Mucosa of rectum (tissue), 2 donors: ENCODE measurements around the gene CCDC92B.

Source experiments
- H3K27ac ChIP-seq, 2 donors: one replicate each; pipeline ENCODE4 v1.7.0; 2013; ENCODE audit warnings: inconsistent platforms in 2 of 2, low read depth in 2 of 2, low read length in 2 of 2
- H3K27me3 ChIP-seq, 2 donors: one replicate each; pipeline ENCODE4 v1.7.0; 2013; ENCODE audit warnings: low read length in 2 of 2; ENCODE audit not compliant: control insufficient read depth in 2 of 2, insufficient read depth in 2 of 2
- H3K36me3 ChIP-seq, 2 donors: one replicate each; pipeline ENCODE4 v1.7.0; 2013; ENCODE audit warnings: low read length in 2 of 2; ENCODE audit not compliant: control insufficient read depth in 2 of 2, insufficient read depth in 2 of 2
- H3K4me1 ChIP-seq, 2 donors: one replicate each; pipeline ENCODE4 v1.7.0; 2013; ENCODE audit warnings: low read length in 2 of 2, mild to moderate bottlenecking in 1 of 2; ENCODE audit not compliant: control insufficient read depth in 2 of 2, insufficient read depth in 2 of 2
- H3K4me3 ChIP-seq, 2 donors: one replicate each; pipeline ENCODE4 v1.7.0; 2013; ENCODE audit warnings: low read length in 2 of 2
- H3K9ac ChIP-seq, 2 donors: one replicate each; pipeline ENCODE4 v1.7.0; 2013; ENCODE audit warnings: low read length in 2 of 2, low read depth in 1 of 2, mild to moderate bottlenecking in 1 of 2
- H3K9me3 ChIP-seq, 2 donors: one replicate each; pipeline ENCODE4 v1.7.0; 2013; ENCODE audit warnings: low read length in 2 of 2; ENCODE audit not compliant: control insufficient read depth in 2 of 2
- donor health status: healthy.
- donor health status: Normal muscosa, but diverticular disease.

The CCDC92B gene

GRCh38 chr17:2723505-2723996, 25.9 kb downstream of the CCDC92B start:
- Histone ChIP-seq H3K4me3 (peak overlapping the region; percentile 6 to 60), H3K36me3 (no peaks in the 10 kb centered on the region), H3K27me3 (peaks cover 0 to 4% of the 10 kb centered on the region in 2 donors), H3K4me1 (peaks cover 0 to 7% of the 10 kb centered on the region in 2 donors), H3K27ac (peak overlapping the region; percentile 82 to 84), H3K9ac (peak overlapping the region; percentile 41 to 56), H3K9me3 (no peaks in the 10 kb centered on the region)

DNA sequence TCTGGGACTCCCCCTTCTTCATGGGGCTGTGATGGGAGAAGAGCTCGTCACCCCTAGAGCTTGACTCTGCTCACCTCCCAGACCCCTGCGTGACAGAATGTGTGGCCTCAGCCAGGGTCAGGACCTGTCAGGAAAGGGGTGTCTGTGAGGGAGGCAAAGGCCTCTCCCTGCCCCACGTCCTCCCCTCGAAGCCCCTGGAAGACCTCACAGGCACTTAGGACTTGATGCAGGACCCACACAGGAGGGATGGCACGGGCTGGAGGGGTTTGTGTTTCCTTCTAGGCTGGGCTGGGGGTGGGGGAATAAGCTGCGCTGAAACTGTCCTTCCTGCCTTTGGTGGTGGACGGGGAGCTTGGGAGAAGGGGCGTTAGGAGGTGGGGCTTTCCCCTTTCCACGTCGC, 26.8 kb downstream of the CCDC92B start:
- H3K27ac ChIP-seq: no peak overlapping the region
- H3K27me3 ChIP-seq: peaks cover 0 to 4% of the 10 kb centered on the region in 2 donors
- no peaks in the 10 kb centered on the region for H3K9me3 ChIP-seq
- no peak overlapping the region for H3K4me3 ChIP-seq
- no peak overlapping the region for H3K9ac ChIP-seq
- no peaks in the 10 kb centered on the region for H3K36me3 ChIP-seq
- peaks cover 0 to 7% of the 10 kb centered on the region in 2 donors for H3K4me1 ChIP-seq

DNA sequence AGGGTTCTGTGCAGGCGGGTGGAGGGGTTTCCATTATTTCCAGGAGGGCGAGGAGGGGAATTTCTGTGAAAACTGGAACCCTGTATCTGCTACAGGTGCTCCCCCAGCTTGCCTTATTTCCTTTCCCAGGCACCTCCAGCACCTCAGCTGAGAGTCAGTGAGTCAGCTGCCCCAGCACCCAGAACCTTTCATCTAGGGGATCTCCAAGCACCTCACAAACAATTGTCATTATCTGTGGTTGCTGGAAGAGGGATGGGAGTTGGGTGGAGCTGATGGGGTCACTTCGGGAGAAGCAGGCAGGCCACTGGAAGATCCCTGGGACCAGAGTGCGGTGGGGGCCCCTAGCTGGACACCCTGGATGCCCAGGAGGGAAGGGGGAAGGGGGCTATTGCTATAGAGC, 27.8 kb downstream of the CCDC92B start:
- Histone ChIP-seq H3K27ac (no peak overlapping the region), H3K4me1 (peaks cover 0 to 7% of the 10 kb centered on the region in 2 donors), H3K9me3 (no peaks in the 10 kb centered on the region), H3K4me3 (no peak overlapping the region), H3K27me3 (peaks cover 0 to 4% of the 10 kb centered on the region in 2 donors), H3K36me3 (no peaks in the 10 kb centered on the region), H3K9ac (no peak overlapping the region)

DNA sequence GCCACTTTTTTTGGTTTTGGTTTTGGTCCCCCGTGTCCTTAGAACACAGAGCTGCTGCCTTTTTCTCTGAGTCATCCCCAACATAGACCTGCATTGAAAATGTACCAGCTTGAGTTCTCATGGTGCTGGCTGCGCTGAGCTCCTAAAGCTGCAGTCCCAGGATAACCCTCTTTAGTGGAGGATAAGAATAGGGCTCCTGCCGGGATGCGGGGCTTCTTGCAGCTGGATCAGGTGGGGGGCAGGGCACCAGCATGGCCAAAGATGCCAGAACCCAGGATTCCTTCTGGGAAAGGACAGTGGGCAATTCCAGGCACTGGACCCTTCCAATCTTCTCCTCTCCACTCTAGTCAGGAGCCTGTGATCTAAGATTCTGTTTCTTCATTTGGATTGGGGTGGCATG, 29.6 kb downstream of the CCDC92B start:
- Histone ChIP-seq H3K27me3 (no peaks in the 10 kb centered on the region), H3K4me1 (peaks cover 0 to 5% of the 10 kb centered on the region in 2 donors), H3K9ac (no peak overlapping the region), H3K27ac (no peak overlapping the region), H3K9me3 (no peaks in the 10 kb centered on the region), H3K36me3 (no peaks in the 10 kb centered on the region), H3K4me3 (no peak overlapping the region)

DNA sequence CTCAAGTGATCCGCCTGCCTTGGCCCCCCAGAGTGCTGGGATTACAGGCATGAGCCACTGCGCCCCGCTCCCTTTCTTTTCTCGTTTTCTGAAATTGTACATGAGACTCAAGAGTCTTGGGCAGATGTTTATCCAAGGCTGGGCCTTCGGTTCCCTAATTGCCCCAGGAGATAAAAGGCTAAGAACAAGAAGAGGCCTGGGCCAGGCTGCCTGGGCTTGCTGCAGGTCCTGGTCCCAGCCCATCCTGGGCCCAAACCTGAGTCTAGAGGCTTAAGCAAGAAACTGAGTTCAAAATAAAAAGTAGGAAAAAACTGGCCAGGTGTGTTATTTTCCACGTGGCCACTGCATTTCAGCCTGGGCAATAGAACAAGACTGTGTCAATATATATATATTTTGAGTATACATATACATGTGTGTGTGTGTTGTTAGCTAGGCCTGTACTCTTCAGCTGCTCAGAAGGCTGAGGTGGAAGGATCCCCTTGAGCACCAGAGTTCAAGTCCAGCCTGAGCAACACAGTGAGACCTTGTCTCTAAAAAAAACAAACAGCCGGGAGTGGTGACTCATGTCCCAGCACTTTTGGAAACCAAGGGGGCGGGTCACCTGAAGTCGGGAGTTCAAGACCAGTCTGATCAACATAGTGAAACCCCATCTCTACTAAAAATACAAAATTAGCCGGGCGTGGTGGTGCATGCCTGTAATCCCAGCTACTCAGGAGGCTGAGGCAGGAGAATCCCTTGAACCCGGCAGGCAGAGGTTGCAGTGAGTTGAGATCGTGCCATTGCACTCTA, 31.1 kb downstream of the CCDC92B start:
- Histone ChIP-seq H3K4me3 (no peak overlapping the region), H3K27me3 (no peaks in the 10 kb centered on the region), H3K27ac (peak overlapping the region in 1 of 2 donors; percentile 15), H3K4me1 (peaks cover 0 to 2% of the 10 kb centered on the region in 2 donors), H3K9me3 (no peaks in the 10 kb centered on the region), H3K36me3 (no peaks in the 10 kb centered on the region), H3K9ac (no peak overlapping the region)

GRCh38 chr17:2716649-2717048, 32.8 kb downstream of the CCDC92B start:
- no peak overlapping the region for H3K27ac ChIP-seq
- H3K4me3 ChIP-seq: no peak overlapping the region
- H3K9me3 ChIP-seq: no peaks in the 10 kb centered on the region
- H3K36me3 ChIP-seq: no peaks in the 10 kb centered on the region
- no peaks in the 10 kb centered on the region for H3K27me3 ChIP-seq
- H3K9ac ChIP-seq: no peak overlapping the region
- H3K4me1 ChIP-seq: peaks cover 9 to 11% of the 10 kb centered on the region in 2 donors

DNA sequence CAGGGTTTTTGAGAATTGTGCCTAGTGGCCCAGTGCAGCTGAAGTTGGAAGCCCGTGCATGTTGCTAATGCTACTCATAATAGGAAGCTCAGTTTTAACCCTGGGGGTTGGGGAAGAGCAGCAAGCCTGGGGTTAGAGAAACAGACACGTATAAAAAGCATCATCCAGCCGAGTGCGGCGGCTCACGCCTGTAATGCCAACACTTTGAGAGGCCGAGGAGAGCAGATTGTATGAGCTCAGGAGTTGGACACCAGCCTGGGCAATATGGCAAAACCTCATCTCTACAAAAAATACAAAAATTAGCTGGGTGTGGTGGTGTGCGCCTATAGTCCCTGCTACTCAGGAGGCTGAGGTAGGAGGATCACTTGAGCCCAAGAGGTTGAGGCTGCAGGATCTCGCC, 35.6 kb downstream of the CCDC92B start:
- no peaks in the 10 kb centered on the region for H3K36me3 ChIP-seq
- no peaks in the 10 kb centered on the region for H3K27me3 ChIP-seq
- no peak overlapping the region for H3K27ac ChIP-seq
- H3K4me3 ChIP-seq: no peak overlapping the region
- H3K9ac ChIP-seq: no peak overlapping the region
- H3K4me1 ChIP-seq: peaks cover 28% of the 10 kb centered on the region in 2 donors
- no peaks in the 10 kb centered on the region for H3K9me3 ChIP-seq

GRCh38 chr17:2712300-2713043, 37.0 kb downstream of the CCDC92B start:
- Histone ChIP-seq H3K36me3 (no peaks in the 10 kb centered on the region), H3K27ac (peak overlapping the region; percentile 89), H3K4me3 (peak overlapping the region; percentile 79 to 88), H3K4me1 (peaks cover 39 to 40% of the 10 kb centered on the region in 2 donors), H3K9me3 (no peaks in the 10 kb centered on the region), H3K9ac (peak overlapping the region; percentile 87 to 91), H3K27me3 (no peaks in the 10 kb centered on the region)

DNA sequence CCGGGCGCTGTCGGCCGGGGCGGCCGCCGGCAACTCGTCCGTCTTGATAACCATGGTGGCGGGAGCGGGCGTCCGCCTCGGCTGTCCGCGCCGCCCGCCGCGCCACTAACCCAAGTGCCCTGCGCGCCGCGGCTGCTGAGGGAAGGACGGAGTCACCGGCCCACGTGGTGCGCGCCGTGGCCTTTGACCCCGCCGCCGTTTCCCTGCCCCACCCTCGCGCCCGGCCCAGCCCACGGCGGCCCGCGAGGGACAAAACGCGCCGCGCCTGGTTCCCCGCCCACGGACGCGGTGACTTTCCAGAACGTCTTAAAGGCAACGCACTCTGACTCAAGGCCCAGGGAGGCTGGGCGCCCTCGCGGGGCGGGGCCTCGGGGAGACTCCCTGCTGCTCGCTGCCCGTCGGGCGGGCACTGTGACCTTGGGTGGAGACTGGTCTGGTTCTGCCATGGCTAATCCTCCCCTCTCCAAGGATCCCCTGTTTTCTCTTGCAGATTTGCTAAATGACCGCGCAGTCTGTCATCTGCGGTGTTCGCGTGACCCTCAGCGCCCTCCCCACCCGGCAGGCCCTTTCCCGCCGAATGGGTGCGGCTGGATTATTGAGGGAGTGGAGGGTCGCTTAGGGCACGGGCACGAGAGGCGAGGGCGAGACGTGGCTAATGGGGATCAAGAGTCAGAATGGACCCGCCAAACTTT, 37.7 kb downstream of the CCDC92B start, which contains the start of gene CLUH:
Gene CLUH, minus strand, starts transcription at position 157 of the 692 bp plus-strand sequence. Its CDS starts 103 bp downstream, at position 54.
- H3K9ac ChIP-seq: peak within 1 kb of the TSS; percentile 87 to 91
- peaks cover 39 to 40% of the 10 kb centered on the region in 2 donors for H3K4me1 ChIP-seq
- peak within 1 kb of the TSS; percentile 89 for H3K27ac ChIP-seq
- H3K9me3 ChIP-seq: no peaks in the 10 kb centered on the region
- H3K36me3 ChIP-seq: no peaks in the 10 kb centered on the region
- peak within 1 kb of the TSS; percentile 80 to 88 for H3K4me3 ChIP-seq
- no peaks in the 10 kb centered on the region for H3K27me3 ChIP-seq
